ENCODE data around the gene MUC6. TPM values are rescaled to one million over a fixed set of nuclear protein-coding genes. Genes with fewer than 3 reads are reported as not detected.

Gene MUC6
- total and polyA plus RNA-seq, 5 experiments from 2014 or later = not detected

DNA sequence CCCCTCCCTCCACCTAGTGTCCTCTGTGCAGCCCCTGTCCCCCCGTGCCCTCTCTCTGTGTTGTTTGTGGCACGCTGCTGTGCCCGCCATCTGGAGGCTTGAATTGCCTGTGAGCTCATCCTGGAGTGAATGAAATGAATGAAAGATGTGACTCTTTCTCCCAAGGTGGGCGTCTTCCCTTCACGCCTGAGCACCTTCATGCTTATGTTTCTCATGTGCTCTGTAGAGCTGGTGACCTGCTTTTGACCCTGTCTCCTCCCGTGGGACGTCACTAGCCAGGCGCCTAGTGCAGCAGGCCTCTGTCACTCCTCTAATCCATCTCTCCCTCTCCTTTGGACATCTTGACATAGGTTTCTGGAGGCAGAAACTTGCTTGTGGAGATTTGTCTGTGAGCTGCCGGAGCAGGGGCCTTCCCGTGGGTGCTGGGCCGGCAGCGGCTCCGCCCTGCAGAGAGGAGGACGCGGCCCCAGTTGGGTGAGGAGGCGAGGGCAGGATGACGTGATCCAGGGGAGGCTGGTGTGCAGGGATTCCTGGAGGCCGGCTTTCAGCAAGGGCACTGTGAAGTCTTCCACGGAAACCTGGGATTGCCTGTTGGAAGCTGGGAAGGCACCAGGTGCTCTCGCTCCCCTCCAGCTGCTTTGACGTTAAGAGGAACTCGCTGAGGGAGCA, 40.6 kb downstream of the MUC6 start:
- Mint-ChIP-seq H3K27ac (peak overlapping the region in 9 of 10 donors; percentile 48 to 92 (median 89)), H3K27me3 (no peaks in the 10 kb centered on the region), H3K4me1 (peaks cover 6 to 17% (median 14%) of the 10 kb centered on the region in 4 donors), H3K4me3 (no peak overlapping the region), H3K36me3 (peaks cover 0 to 56% (median 12%) of the 10 kb centered on the region in 3 donors), H3K9me3 (no peaks in the 10 kb centered on the region)
- DNase-seq (no peak), ATAC-seq (no peak)
- POLR2A ChIA-PET = no interaction called here

DNA sequence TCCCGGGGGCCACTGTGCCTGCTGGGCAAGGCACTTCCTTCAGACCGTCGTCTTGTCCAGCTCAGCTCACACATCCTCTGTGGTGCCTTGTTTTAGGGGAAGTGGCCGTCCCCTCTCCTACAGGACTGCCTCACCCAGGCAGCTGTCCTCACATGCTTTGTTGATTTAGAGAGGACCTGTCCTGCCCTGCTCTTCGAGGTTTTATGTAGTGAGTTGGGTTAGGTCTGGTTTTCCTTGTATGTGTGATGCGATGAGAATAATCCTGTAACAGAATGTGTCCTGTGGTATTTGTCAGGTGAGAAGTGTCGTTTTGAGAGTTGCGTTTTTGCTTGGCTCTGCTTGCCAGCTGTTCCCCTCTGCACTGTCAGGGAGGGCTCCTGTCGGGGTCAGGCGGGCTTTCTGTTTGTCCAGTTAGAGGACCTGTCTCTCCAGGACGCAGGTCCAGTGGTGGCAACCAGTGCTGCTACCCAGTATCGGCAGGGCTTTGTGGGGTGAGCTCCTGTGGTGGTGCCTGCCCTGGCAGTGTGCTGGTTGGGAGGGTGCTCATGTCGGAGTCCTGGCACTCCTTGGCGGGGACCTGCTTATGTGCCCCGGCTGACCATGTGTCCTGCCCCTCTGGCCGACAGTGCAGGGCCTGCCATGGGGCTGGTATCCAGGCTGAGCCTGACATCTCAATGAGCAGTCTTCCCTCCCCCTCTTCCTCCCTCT, 41.3 kb downstream of the MUC6 start:
- peak overlapping the region in 8 of 10 donors; percentile 2 to 92 (median 74) for H3K27ac Mint-ChIP-seq
- peaks cover 0 to 51% (median 9%) of the 10 kb centered on the region in 3 donors for H3K36me3 Mint-ChIP-seq
- H3K4me1 Mint-ChIP-seq = peaks cover 5 to 15% (median 13%) of the 10 kb centered on the region in 4 donors

DNA sequence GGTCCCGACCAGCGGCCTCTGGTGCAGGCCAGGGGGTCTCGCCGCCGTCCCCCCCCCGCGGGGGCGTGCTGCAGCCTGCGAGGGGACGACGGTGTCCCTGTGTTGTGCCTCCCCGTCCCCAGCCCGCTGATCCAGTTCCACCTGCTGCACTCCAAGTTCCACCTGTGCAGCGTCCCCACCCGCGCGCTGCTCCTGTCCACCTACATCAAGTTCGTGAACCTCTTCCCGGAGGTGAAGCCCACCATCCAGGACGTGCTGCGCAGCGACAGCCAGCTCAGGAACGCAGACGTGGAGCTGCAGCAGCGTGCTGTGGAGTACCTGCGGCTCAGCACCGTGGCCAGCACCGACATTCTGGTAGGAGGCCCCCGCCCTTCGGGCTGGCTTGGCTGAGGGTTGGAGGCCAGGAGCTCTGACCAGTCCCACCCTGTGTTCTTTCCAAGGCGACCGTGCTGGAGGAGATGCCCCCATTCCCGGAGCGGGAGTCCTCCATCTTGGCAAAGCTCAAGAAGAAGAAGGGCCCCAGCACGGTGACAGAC, 42.8 kb downstream of the MUC6 start:
- ATAC-seq (no peak), DNase-seq (no peak)
- POLR2A ChIA-PET = no interaction called here
- Mint-ChIP-seq H3K4me3 (no peak overlapping the region), H3K36me3 (peaks cover 0 to 55% (median 12%) of the 10 kb centered on the region in 3 donors), H3K27me3 (no peaks in the 10 kb centered on the region), H3K4me1 (peaks cover 5 to 15% (median 13%) of the 10 kb centered on the region in 4 donors), H3K9me3 (no peaks in the 10 kb centered on the region), H3K27ac (peak overlapping the region in 1 of 10 donors; percentile 28)

More for the DNA sequence above, 41.3 kb downstream of the MUC6 start:
- Mint-ChIP-seq H3K9me3 (no peaks in the 10 kb centered on the region), H3K4me3 (no peak overlapping the region), H3K27me3 (no peaks in the 10 kb centered on the region)
- POLR2A ChIA-PET = no interaction called here
- ATAC-seq (no peak), DNase-seq (no peak)

DNA sequence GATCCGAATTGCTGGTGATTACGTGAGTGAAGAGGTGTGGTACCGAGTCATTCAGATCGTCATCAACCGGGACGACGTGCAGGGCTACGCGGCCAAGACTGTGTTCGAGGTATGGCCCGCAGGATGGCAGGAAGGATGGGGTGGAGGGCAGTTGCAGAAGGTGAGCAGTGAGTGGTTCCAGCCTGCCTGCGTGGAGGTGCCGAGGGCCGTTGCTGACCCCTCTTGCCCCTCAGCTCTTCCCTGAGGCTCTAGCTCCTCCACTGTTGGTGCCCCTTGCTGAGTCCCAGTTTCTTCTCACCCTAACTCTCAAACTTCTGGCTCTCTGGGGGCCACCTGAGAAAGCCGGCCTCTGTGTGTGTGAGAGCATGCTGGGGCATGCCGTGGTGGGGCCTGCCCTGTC, 43.9 kb downstream of the MUC6 start:
- POLR2A ChIA-PET = no interaction called here
- peak overlapping the region in 2 of 10 donors; percentile 28 to 78 for H3K27ac Mint-ChIP-seq
- H3K4me1 Mint-ChIP-seq = peaks cover 5 to 15% (median 13%) of the 10 kb centered on the region in 4 donors
- no peaks in the 10 kb centered on the region for H3K27me3 Mint-ChIP-seq
- no peaks in the 10 kb centered on the region for H3K9me3 Mint-ChIP-seq
- no peak for ATAC-seq
- no peak overlapping the region for H3K4me3 Mint-ChIP-seq
- peaks cover 0 to 57% (median 16%) of the 10 kb centered on the region in 3 donors for H3K36me3 Mint-ChIP-seq
- DNase-seq = no peak

DNA sequence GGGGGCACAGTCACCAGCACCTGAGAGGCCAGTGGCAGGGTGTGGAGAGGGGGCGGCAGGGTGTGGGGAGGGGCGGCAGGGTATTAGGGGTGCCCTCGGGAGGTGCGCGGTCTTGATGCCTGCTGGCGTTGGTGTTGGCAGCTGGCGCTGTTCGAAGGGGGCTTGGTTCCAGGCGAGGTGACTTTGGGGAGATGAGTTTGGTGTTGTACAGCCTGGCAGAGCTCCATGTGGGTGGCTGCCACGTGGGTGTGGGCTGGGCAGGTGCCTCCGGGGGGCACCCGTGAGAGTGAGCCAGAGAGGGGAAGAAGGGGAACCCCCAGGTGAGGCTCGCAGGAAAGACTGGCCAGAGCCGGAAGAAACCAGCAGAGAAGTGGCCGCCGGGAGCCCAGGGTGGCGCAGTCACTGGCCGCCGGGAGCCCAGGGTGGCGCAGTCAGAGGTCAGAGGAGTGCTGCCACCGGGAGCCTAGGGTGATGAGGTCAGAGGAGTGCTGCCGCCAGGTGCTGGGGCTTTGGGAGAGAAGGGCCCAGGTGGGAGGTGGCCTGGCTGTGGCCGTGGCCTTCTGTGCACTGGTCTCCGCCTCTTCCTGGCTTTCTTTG, 44.7 kb downstream of the MUC6 start:
- no peak overlapping the region for H3K4me3 Mint-ChIP-seq
- POLR2A ChIA-PET = no interaction called here
- H3K9me3 Mint-ChIP-seq = no peaks in the 10 kb centered on the region
- H3K27me3 Mint-ChIP-seq = no peaks in the 10 kb centered on the region
- H3K36me3 Mint-ChIP-seq = peaks cover 0 to 61% (median 16%) of the 10 kb centered on the region in 3 donors
- peak overlapping the region in 2 of 10 donors; percentile 49 to 76 for H3K27ac Mint-ChIP-seq
- H3K4me1 Mint-ChIP-seq = peaks cover 5 to 15% (median 13%) of the 10 kb centered on the region in 4 donors
- ATAC-seq (no peak), DNase-seq (no peak)

DNA sequence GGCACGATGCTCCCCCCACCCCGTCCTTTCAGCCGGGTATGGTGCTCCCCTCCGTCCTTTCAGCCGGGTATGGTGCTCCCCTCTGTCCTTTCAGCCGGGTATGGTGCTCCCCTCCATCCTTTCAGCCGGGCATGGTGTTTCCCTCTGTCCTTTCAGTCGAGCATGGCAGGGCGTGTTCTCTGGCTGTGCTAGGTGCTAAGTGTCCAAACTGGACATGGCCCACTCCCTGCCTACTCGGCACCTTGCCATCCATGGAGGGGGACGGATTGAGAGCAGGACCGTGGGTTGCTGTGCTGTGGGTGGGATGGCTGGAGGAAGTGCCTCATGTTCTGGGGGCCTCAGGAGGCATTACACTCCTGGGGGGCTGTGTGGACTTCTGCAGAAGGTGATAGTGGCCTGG, 45.5 kb downstream of the MUC6 start:
- H3K27ac Mint-ChIP-seq = peak overlapping the region in 5 of 10 donors; percentile 29 to 76 (median 35)
- no peaks in the 10 kb centered on the region for H3K27me3 Mint-ChIP-seq
- DNase-seq (no peak), ATAC-seq (no peak)
- peaks cover 5 to 15% (median 10%) of the 10 kb centered on the region in 4 donors for H3K4me1 Mint-ChIP-seq
- H3K36me3 Mint-ChIP-seq = peaks cover 0 to 58% (median 16%) of the 10 kb centered on the region in 3 donors
- H3K4me3 Mint-ChIP-seq = no peak overlapping the region
- POLR2A ChIA-PET = interaction anchor here (0.7 kb wide), 1 partner anchor 145 kb away, joined by 3 read pairs; no protein-coding TSS in a partner anchor
- H3K9me3 Mint-ChIP-seq = no peaks in the 10 kb centered on the region

DNA sequence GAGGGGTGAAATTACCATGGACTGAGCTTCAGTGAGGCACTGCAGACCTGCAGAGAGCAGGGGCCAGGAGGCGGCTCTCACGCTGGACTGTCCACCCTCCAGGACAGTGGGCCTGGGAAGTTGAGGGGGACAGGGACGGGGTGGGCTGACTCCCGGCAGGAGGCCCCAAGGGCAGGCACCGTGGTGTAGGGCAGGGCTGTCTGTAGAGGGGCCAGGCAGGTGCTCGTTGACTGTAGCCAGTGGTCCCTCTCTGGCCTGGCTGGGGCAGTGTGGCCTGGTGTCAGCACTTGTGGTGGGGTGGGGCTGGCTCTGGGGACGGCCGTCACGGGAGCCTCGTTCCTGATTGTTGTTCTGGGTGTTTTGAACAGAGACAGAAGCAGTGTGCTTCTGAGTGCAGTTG, 46.4 kb downstream of the MUC6 start:
- H3K27me3 Mint-ChIP-seq = no peaks in the 10 kb centered on the region
- peaks cover 0 to 59% (median 11%) of the 10 kb centered on the region in 3 donors for H3K36me3 Mint-ChIP-seq
- ATAC-seq (no peak), DNase-seq (no peak)
- no peak overlapping the region for H3K4me3 Mint-ChIP-seq
- peaks cover 3 to 7% (median 6%) of the 10 kb centered on the region in 4 donors for H3K4me1 Mint-ChIP-seq
- H3K27ac Mint-ChIP-seq = peak overlapping the region in 1 of 10 donors; percentile 50
- H3K9me3 Mint-ChIP-seq = no peaks in the 10 kb centered on the region
- POLR2A ChIA-PET = interaction anchor here (0.7 kb wide), 1 partner anchor 144 kb away, joined by 3 read pairs; no protein-coding TSS in a partner anchor

DNA sequence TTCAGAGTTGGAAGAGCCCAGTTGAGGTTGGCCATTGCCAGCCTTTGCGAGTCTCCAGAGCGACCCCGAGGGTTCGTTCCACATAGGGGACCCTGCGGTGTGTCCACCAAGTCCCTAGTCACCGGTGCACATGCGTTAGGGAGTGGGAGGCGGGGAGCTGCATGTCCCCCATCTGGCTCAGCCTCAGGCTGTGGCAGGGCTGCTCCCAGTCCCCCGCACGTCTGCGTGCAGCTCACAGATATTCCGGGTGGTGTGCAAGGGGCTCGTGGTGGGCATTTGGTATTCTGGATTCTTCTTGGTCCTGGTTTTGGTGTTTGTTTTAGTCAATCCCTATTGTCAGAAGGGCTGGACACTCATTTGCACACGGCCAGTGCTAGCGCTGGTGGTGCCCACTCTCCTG, 48.8 kb downstream of the MUC6 start:
- H3K4me1 Mint-ChIP-seq = peaks cover 0 to 5% (median 4%) of the 10 kb centered on the region in 4 donors
- POLR2A ChIA-PET = no interaction called here
- ATAC-seq = no peak
- DNase-seq = no peak
- H3K9me3 Mint-ChIP-seq = no peaks in the 10 kb centered on the region
- no peak overlapping the region for H3K27ac Mint-ChIP-seq
- H3K4me3 Mint-ChIP-seq = no peak overlapping the region
- H3K27me3 Mint-ChIP-seq = no peaks in the 10 kb centered on the region
- H3K36me3 Mint-ChIP-seq = peaks cover 0 to 64% (median 10%) of the 10 kb centered on the region in 3 donors

DNA sequence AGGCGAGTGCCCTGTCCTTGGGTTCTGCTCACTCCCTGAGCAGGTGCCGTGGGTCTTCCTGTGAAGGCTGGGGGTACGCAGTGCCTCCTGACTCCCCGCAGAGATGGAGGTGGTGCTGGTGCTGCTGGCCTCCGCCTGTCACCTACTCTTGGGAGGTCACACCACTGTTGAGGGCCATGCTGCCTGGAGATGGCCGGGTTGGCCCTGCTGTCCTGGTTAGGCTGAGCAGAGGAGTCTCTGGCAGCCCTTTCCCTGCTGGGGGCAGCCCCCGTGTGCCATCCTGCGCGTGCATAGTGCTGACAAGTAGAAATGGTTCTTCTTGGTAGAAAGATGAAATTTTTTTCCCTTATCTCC, 49.6 kb downstream of the MUC6 start:
- Mint-ChIP-seq H3K4me3 (no peak overlapping the region), H3K9me3 (no peaks in the 10 kb centered on the region), H3K27me3 (no peaks in the 10 kb centered on the region), H3K27ac (no peak overlapping the region), H3K36me3 (peaks cover 0 to 66% (median 10%) of the 10 kb centered on the region in 3 donors), H3K4me1 (peaks cover 0 to 5% (median 3%) of the 10 kb centered on the region in 4 donors)
- DNase-seq (no peak), ATAC-seq (no peak)
- POLR2A ChIA-PET = no interaction called here

DNA sequence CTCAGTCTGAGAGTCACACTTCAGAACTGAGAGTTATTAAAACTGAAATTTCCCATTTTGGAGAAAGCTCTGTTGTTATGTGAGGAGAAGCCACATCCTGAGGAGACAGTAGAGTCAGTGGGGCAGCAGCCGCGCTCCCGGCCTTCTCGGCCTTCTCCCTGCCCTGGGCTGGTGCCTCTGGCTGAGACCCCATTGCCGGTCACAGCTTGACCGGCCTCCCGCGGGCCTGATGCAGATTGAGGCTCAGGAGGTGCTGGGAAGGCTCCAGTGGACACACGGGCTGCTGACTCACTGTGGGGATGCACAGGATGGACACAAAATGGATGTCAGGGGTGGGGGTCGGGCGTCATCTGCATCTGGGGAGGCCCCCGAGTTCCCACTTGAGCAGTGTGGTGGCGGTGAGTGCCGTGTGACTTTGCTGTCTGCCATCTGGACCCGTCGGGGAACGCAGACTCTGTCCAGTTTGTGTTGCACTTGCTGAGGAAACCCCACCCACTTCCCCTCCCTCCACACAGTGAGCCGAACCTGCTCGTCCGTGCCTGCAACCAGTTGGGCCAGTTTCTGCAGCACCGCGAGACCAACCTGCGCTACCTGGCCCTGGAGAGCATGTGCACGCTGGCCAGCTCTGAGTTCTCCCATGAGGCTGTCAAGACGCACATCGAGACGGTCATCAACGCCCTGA, 50.1 kb downstream of the MUC6 start:
- H3K27ac Mint-ChIP-seq = no peak overlapping the region
- ATAC-seq = no peak
- H3K27me3 Mint-ChIP-seq = no peaks in the 10 kb centered on the region
- no peaks in the 10 kb centered on the region for H3K9me3 Mint-ChIP-seq
- H3K36me3 Mint-ChIP-seq = peaks cover 0 to 68% (median 10%) of the 10 kb centered on the region in 3 donors
- no peak for DNase-seq
- POLR2A ChIA-PET = interaction anchor here (0.6 kb wide), 1 partner anchor 550 kb away, joined by 3 read pairs; no protein-coding TSS in a partner anchor
- H3K4me1 Mint-ChIP-seq = peaks cover 0 to 5% (median 3%) of the 10 kb centered on the region in 4 donors
- no peak overlapping the region for H3K4me3 Mint-ChIP-seq

DNA sequence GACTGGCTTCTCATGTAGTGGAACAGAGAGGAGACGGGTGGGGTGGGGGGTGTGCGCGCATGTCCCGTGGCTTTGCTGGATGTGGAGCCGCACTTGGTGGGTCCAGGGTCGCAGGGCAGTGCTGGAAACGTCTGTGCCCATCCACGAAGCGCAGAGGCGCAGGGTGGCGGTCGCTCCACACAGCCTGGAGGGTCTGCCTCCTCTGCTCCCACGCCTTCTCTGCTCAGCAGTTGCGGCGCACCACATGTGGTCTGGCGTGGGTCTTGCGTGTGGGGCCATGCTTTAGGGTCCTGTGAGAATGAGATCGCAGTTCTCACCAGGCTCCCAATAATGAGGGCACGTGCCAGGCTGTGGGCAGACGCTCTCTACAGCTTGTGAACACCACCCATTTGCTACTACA, 50.7 kb downstream of the MUC6 start:
- H3K27me3 Mint-ChIP-seq = no peaks in the 10 kb centered on the region
- no peak for DNase-seq
- H3K4me1 Mint-ChIP-seq = peaks cover under 1 to 3% (median 1%) of the 10 kb centered on the region in 4 donors
- ATAC-seq = no peak
- H3K4me3 Mint-ChIP-seq = no peak overlapping the region
- H3K9me3 Mint-ChIP-seq = no peaks in the 10 kb centered on the region
- H3K27ac Mint-ChIP-seq = no peak overlapping the region
- peaks cover 0 to 70% (median 13%) of the 10 kb centered on the region in 3 donors for H3K36me3 Mint-ChIP-seq
- POLR2A ChIA-PET = interaction anchor here (0.6 kb wide), 1 partner anchor 551 kb away, joined by 3 read pairs; no protein-coding TSS in a partner anchor

DNA sequence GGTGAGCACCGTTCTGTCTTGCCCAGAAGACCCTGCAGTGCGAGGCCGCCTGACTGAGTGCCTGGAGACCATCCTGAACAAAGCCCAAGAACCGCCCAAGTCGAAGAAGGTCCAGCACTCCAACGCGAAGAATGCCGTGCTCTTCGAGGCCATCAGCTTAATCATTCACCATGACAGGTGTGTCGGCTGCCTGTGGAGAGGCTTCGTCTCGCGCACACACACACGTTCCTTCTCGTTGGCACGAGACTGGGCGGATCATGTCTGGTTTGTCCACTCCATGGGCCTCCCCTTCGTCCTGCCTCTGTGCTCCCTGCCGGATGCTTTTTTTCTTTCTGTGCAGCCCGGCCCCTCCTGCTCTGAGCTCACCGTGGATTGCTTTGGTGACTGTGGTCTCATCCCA, 51.1 kb downstream of the MUC6 start:
- peaks cover 0 to 74% (median 13%) of the 10 kb centered on the region in 3 donors for H3K36me3 Mint-ChIP-seq
- POLR2A ChIA-PET = no interaction called here
- DNase-seq = no peak
- no peak overlapping the region for H3K27ac Mint-ChIP-seq
- no peaks in the 10 kb centered on the region for H3K9me3 Mint-ChIP-seq
- H3K27me3 Mint-ChIP-seq = no peaks in the 10 kb centered on the region
- peaks cover 0 to 6% (median 4%) of the 10 kb centered on the region in 4 donors for H3K4me1 Mint-ChIP-seq
- H3K4me3 Mint-ChIP-seq = no peak overlapping the region
- no peak for ATAC-seq

Data from naive thymus-derived CD8-positive, alpha-beta T cell (primary cell).